Adrenal gland (tissue), 12 donors: ENCODE measurements around the gene KCNK2. TPM values are rescaled to one million over a fixed set of nuclear protein-coding genes. Genes with fewer than 3 reads are reported as not detected.

Experiments
- DNase-seq, 7 donors: peaks; one replicate each; pipeline ENCODE4 v3.0.0-alpha.2; 2019 to 2020
- H3K27ac ChIP-seq, 5 donors: fragments of 200-600 bp; sonication (generic) in 4 of 5; 1 replicate in 3 of 5; 2 replicates in 2 of 5; pipeline versions ENCODE4 v1.5.1 to v1.8.0; 2016 to 2020; ENCODE audit warnings: mild to moderate bottlenecking in 1 of 5
- H3K27me3 ChIP-seq: fragments of 200-600 bp; 2 replicates; pipeline ENCODE4 v1.8.0; 2021
- H3K36me3 ChIP-seq, 2 donors: fragments of 200-600 bp; replicated peaks in 1 of 2; 1 replicate in 1 of 2; 2 replicates in 1 of 2; pipeline versions ENCODE4 v1.5.1 to v1.8.0; 2018 to 2022
- H3K4me1 ChIP-seq, 2 donors: fragments of 200-600 bp; replicated peaks in 1 of 2; 1 replicate in 1 of 2; 2 replicates in 1 of 2; pipeline versions ENCODE4 v1.5.1 to v1.8.0; 2018 to 2021
- H3K4me3 ChIP-seq, 4 donors: fragments of 200-600 bp; sonication (generic) in 3 of 4; one replicate each; pipeline ENCODE4 v1.5.1; 2016 to 2018
- H3K9me3 ChIP-seq, 3 donors: fragments of 200-600 bp; sonication (generic) in 1 of 3; replicated peaks in 1 of 3; 1 replicate in 2 of 3; 2 replicates in 1 of 3; pipeline versions ENCODE4 v1.5.1 to v1.8.0; 2016 to 2021
- POLR2A ChIP-seq, 2 donors: fragments of 450-650 bp; IDR thresholded peaks; one replicate each; pipeline ENCODE4 v1.6.1; 2017; ENCODE audit warnings: antibody characterized with exemption in 2 of 2, mild to moderate bottlenecking in 2 of 2, moderate library complexity in 1 of 2
- WGBS, 4 donors: extraction: QIAGEN DNeasy Blood & Tissue Kit in 2 of 4; methylation state at CpG; one replicate each; pipeline versions ENCODE4 v1.1.5 to v1.1.7; 2013 to 2017; 5-methylcytosine and 5-hydroxymethylcytosine counted together
- intact Hi-C, 2 donors: fragments of 100-400 bp; cut with DNase I; formaldehyde crosslinking; loops; one replicate each; pipeline versions ENCODE4 v1.14.1 to v1.15.0; 2022 to 2023
- polyA plus RNA-seq, 3 donors: library from polyadenylated mRNA; stranded (reverse); fragments of 200-250 nt in 2 of 3; fragments of 350-450 nt in 1 of 3; fragmentation: Illumina TruSeq in 1 of 3; extraction: RNeasy Lipid Tissue Mini Kit (QIAGEN cat#74804) in 1 of 3; gene quantifications; one replicate each; pipeline ENCODE4 v1.2.3, GENCODE V29; 2013 to 2014
- total RNA-seq, 9 donors: library from RNA; depleted of rRNA in 4 of 9; stranded (reverse); fragments of >200 nt in 4 of 9; fragments of 120-200 nt in 1 of 9; fragmentation: NEBNext Ultra II Directional in 1 of 9; extraction: Animal tissue kit (Norgen Biotek cat#: 25700) in 1 of 9; gene quantifications; one replicate each; pipeline versions ENCODE4 v1.1.0 to v1.2.4, GENCODE V29; 2013 to 2023
- TF ChIP-seq, protein P1 (sequence below), 6 experiments: fragments of 450-650 bp in 4 of 6; fragments of 200-600 bp in 2 of 6; sonication (generic) in 1 of 6; IDR thresholded peaks; 1 replicate in 5 of 6; 2 replicates in 1 of 6; pipeline versions ENCODE4 v1.5.1 to v1.8.0; 2016 to 2021; ENCODE audit warnings: antibody characterized with exemption in 6 of 6, mild to moderate bottlenecking in 2 of 6, moderate library complexity in 1 of 6
- donor health status: healthy with polysubstance abuse.
- donor health status: Bipolar disorder and iron deficiency.
- donor health status: DM: yes; HTN: yes; CAD: no.
- donor health status: DM: no; HTN: no; CAD: no.
- donor health status: DM: no; HTN: no; CAD: no.
- donor health status: DM: yes; HTN: yes; CAD: no.

The KCNK2 gene
- total and polyA plus RNA-seq, 12 donors: 13.8 to 138 (median 82.9) TPM

DNA sequence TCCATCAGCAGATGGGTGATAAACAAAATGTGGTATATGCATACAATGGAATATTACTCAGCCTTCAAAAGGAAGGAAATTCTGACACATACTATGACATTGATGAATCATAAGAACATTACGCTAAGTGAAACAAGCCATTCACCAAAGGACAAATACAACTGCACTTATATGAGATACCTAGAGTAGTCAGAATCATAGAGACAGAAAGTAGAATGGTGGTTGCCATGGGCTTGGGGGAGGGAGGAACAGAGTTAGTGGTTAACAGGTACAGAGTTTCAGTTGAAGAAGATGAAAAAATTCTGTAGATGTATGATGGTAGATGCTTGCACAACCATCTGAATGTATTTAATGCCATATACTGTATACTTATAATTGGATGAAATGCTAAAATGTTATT lies 39.1 kb upstream of the KCNK2 start:
- no peaks in the 10 kb centered on the region for H3K27me3 ChIP-seq
- H3K9me3 ChIP-seq: no peaks in the 10 kb centered on the region
- TF ChIP-seq POLR2A (IDR thresholded peaks at IDR 0.05): no peak
- TF ChIP-seq, protein P1, sequence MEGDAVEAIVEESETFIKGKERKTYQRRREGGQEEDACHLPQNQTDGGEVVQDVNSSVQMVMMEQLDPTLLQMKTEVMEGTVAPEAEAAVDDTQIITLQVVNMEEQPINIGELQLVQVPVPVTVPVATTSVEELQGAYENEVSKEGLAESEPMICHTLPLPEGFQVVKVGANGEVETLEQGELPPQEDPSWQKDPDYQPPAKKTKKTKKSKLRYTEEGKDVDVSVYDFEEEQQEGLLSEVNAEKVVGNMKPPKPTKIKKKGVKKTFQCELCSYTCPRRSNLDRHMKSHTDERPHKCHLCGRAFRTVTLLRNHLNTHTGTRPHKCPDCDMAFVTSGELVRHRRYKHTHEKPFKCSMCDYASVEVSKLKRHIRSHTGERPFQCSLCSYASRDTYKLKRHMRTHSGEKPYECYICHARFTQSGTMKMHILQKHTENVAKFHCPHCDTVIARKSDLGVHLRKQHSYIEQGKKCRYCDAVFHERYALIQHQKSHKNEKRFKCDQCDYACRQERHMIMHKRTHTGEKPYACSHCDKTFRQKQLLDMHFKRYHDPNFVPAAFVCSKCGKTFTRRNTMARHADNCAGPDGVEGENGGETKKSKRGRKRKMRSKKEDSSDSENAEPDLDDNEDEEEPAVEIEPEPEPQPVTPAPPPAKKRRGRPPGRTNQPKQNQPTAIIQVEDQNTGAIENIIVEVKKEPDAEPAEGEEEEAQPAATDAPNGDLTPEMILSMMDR (IDR thresholded peaks at IDR 0.05): no peak
- H3K4me1 ChIP-seq: no peaks in the 10 kb centered on the region
- intact Hi-C loops: no loop called here
- no peaks in the 10 kb centered on the region for H3K36me3 ChIP-seq
- no peak overlapping the region for H3K4me3 ChIP-seq
- H3K27ac ChIP-seq: no peak overlapping the region
- DNase-seq: no peak
- WGBS, 4 donors: 84 to 96% (median 92%) methylated on average over 1 of the region's 1 CpG

GRCh38 chr1:215044151-215044550 lies 38.4 kb upstream of the KCNK2 start:
- no peaks in the 10 kb centered on the region for H3K36me3 ChIP-seq
- WGBS, 4 donors: 89 to 91% (median 90%) methylated on average over 3 of the region's 3 CpGs
- no peaks in the 10 kb centered on the region for H3K4me1 ChIP-seq
- H3K4me3 ChIP-seq: no peak overlapping the region
- TF ChIP-seq, protein P1 (IDR thresholded peaks at IDR 0.05): no peak
- no peak for TF ChIP-seq POLR2A (IDR thresholded peaks at IDR 0.05)
- no peak overlapping the region for H3K27ac ChIP-seq
- intact Hi-C loops: no loop called here
- no peaks in the 10 kb centered on the region for H3K27me3 ChIP-seq
- no peaks in the 10 kb centered on the region for H3K9me3 ChIP-seq
- no peak for DNase-seq

DNA sequence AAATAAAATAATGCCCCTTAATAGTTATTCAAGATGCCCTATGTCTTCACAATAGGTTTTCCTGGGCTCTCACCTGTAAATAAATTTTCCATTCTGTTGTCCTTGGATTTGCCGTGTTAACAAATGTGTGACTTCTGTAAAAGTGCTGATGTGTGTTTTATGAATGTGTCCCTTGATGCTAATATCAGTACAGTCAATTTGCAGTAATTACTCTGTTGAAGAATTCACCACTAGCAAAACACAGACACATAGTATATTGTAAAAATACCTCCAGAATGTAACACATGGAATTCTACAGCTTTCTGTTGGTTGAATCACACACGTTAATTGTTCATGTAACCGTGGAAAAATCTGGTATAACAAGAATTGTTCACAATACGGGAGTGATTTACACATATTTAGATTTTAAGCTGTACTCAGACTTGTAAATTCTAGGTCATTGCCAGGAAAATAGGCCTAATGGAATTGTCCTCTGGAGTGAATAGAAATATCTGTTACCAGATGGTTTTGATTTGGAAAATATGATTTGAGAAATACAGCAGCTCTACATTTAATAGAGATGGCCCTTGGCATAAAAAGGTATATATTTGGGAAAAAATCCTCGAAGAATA lies 36.7 kb upstream of the KCNK2 start:
- 79 to 85% (median 81%) methylated on average over 5 of the region's 5 CpGs for WGBS, 4 donors
- intact Hi-C loops: no loop called here
- Histone ChIP-seq H3K27me3 (no peaks in the 10 kb centered on the region), H3K4me3 (no peak overlapping the region), H3K27ac (no peak overlapping the region), H3K36me3 (no peaks in the 10 kb centered on the region), H3K9me3 (no peaks in the 10 kb centered on the region), H3K4me1 (no peaks in the 10 kb centered on the region)
- no peak for TF ChIP-seq POLR2A (IDR thresholded peaks at IDR 0.05)
- TF ChIP-seq, protein P1 (IDR thresholded peaks at IDR 0.05): no peak
- DNase-seq: no peak

DNA sequence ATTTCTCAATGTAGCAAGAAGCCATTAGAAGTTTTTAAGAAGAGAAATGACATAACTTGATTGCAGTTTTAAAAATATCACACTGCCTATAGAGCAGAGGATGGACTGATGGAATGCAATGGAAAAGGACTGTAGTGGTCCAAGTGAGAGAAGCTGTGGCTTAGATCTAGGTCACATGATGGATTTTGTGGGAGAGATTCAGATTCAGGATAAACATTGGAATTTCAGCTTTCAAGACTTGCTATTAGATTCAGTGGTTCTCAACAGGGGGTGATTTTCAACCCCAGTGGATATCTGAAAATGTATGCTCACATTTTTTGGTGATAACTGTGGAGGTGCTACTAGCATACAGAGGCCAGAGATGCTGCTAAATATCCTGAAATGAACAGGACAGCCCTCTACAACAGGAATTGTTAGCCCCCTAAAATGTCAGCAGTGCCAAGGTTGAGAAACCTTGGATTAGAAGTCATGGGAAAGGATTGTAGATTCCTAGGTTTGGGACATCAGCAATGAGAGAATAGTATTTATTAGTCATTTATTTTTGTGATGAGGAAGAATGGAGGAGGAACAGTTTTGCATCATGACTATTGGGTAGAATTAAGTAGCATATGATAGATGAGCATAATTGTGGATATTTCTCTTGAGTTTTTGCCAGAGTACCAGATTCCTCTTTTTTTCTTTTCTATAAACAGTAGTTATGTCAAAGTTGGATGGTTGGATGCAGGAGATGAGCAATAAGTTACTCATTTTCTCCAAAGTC lies 30.1 kb upstream of the KCNK2 start:
- TF ChIP-seq, protein P1 (IDR thresholded peaks at IDR 0.05): no peak
- no peak for TF ChIP-seq POLR2A (IDR thresholded peaks at IDR 0.05)
- DNase-seq: no peak
- intact Hi-C loops: no loop called here
- no peak overlapping the region for H3K27ac ChIP-seq
- H3K9me3 ChIP-seq: no peaks in the 10 kb centered on the region
- peaks cover 0 to 4% of the 10 kb centered on the region in 2 donors for H3K4me1 ChIP-seq
- H3K36me3 ChIP-seq: no peaks in the 10 kb centered on the region
- H3K4me3 ChIP-seq: no peak overlapping the region
- H3K27me3 ChIP-seq: no peaks in the 10 kb centered on the region
